Pancreas (tissue), 10 donors: ENCODE measurements around the gene FADS1. TPM values are rescaled to one million over a fixed set of nuclear protein-coding genes. Genes with fewer than 3 reads are reported as not detected.

Experiments used
- ATAC-seq, 4 donors: fragments of 200-7000 bp; cut with Tn5 transposase; one replicate each; pipeline versions ENCODE4 v1.8.0 to v1.9.1; 2020; ENCODE audit warnings: mild to moderate bottlenecking in 4 of 4, moderate library complexity in 4 of 4
- DNase-seq, 6 donors: peaks; one replicate each; pipeline ENCODE4 v3.0.0-alpha.2; 2020
- FAIRE-seq: peaks from 2 replicates; lab custom pipeline; 2012; peaks lifted over from hg19 to GRCh38; lab: Jason Lieb, UNC
- H3K27ac ChIP-seq, 4 donors: fragments of 200-600 bp; sonication (generic); 1 replicate in 3 of 4; 2 replicates in 1 of 4; pipeline versions ENCODE4 v1.5.0 to v1.8.0; 2020
- H3K27me3 ChIP-seq, 4 donors: fragments of 200-600 bp; one replicate each; pipeline ENCODE4 v1.8.0; 2021
- H3K36me3 ChIP-seq, 3 donors: fragments of 200-600 bp; sonication (generic) in 1 of 3; one replicate each; pipeline versions ENCODE4 v1.5.0 to v1.8.0; 2020 to 2021
- H3K4me1 ChIP-seq, 3 donors: fragments of 200-600 bp; one replicate each; pipeline ENCODE4 v1.8.0; 2021
- H3K4me3 ChIP-seq, 4 donors: fragments of 200-600 bp; sonication (generic) in 2 of 4; one replicate each; pipeline versions ENCODE4 v1.5.0 to v1.8.0; 2020 to 2021
- H3K9me3 ChIP-seq, 4 donors: fragments of 200-600 bp; one replicate each; pipeline ENCODE4 v1.8.0; 2021
- WGBS, 2 donors: extraction: QIAGEN DNeasy Blood & Tissue Kit; methylation state at CpG; one replicate each; pipeline ENCODE4 v1.1.7; 2013; 5-methylcytosine and 5-hydroxymethylcytosine counted together
- intact Hi-C, 3 donors: fragments of 100-400 bp; cut with DNase I; formaldehyde crosslinking; loops; one replicate each; pipeline versions ENCODE4 v1.11.1 to v1.14.2; 2022
- polyA plus RNA-seq, 2 donors: library from polyadenylated mRNA; stranded (reverse); fragments of 200-250 nt; gene quantifications; one replicate each; pipeline ENCODE4 v1.2.3, GENCODE V29; 2013
- total RNA-seq, 6 donors: library from RNA; stranded (reverse); fragmentation: NEBNext Ultra II Directional in 4 of 6; extraction: Animal tissue kit (Norgen Biotek cat#: 25700) in 4 of 6; gene quantifications; one replicate each; pipeline versions ENCODE4 v1.2.1 to v1.2.4, GENCODE V29; 2021 to 2023
- TF ChIP-seq, protein P1 (sequence below), 4 donors: fragments of 200-600 bp; sonication (generic) in 3 of 4; IDR thresholded peaks; one replicate each; pipeline versions ENCODE4 v1.5.0 to v1.8.0; 2021; ENCODE audit warnings: antibody characterized with exemption in 4 of 4
- donor health status: healthy with polysubstance abuse.
- donor health status: DM: no; HTN: no; CAD: no; lungs with moderate emphysema.
- donor health status: DM: no; HTN: no; CAD: no.
- donor health status: control.
- donor health status: control.
- donor health status: Bipolar disorder and iron deficiency.
- donor health status: DM: yes; HTN: yes; CAD: no.
- donor health status: DM: no; HTN: no; CAD: no.
- donor health status: DM: no; HTN: no; CAD: no.
- donor health status: DM: yes; HTN: yes; CAD: no.

The FADS1 gene
- total and polyA plus RNA-seq, 8 donors = 2.3 to 15.1 (median 5.4) TPM

DNA sequence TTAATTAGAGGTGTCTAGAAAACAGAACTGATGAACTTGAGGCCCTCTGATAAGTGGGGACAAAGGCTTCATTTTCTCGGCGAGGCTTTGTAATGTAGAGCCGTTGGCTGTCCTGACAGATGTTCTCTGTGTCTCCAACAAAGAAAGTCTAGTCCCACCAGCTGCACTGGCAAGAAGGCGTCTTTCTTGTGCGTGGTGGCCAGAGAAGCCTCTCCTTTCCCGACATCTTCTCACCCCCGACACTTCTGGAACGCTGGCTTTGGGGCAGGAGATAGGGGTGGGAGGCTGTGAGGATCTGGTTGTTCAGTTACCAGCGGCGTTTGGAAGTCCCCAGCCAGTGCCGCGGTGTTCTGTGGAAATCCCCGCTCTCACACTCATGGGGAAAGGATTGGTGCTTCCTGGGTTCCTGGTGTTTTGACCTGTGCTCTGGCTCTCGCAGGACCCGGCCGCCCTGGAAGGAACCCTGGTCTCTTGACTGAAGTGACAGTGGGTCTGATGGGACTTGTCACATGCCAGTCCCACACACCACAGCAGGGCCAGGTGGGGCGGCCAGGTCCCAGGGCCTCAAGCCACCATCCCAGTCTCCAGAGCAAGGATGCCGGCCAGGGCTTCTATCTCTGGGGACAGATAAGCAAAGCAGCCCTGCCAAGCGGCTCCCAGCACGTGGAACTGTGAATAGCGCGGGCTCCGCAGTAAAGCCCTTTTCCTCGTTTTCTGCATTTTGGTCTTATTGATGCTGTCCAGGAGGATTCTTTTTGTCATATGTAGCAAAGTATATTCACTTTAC is 34.5 kb upstream of the FADS1 start:
- intact Hi-C loops = no loop called here
- H3K27me3 ChIP-seq = no peaks in the 10 kb centered on the region
- H3K4me1 ChIP-seq = no peaks in the 10 kb centered on the region
- no peak overlapping the region for H3K4me3 ChIP-seq
- H3K27ac ChIP-seq = no peak overlapping the region
- no peaks in the 10 kb centered on the region for H3K36me3 ChIP-seq
- DNase-seq (peak in 1 of 6 donors; percentile 53), FAIRE-seq (no peak), ATAC-seq (peak in 2 of 4 donors; percentile 25 to 29)
- H3K9me3 ChIP-seq = no peaks in the 10 kb centered on the region
- TF ChIP-seq, protein P1, sequence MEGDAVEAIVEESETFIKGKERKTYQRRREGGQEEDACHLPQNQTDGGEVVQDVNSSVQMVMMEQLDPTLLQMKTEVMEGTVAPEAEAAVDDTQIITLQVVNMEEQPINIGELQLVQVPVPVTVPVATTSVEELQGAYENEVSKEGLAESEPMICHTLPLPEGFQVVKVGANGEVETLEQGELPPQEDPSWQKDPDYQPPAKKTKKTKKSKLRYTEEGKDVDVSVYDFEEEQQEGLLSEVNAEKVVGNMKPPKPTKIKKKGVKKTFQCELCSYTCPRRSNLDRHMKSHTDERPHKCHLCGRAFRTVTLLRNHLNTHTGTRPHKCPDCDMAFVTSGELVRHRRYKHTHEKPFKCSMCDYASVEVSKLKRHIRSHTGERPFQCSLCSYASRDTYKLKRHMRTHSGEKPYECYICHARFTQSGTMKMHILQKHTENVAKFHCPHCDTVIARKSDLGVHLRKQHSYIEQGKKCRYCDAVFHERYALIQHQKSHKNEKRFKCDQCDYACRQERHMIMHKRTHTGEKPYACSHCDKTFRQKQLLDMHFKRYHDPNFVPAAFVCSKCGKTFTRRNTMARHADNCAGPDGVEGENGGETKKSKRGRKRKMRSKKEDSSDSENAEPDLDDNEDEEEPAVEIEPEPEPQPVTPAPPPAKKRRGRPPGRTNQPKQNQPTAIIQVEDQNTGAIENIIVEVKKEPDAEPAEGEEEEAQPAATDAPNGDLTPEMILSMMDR (IDR thresholded peaks at IDR 0.05) = no peak
- WGBS, 2 donors = 87% methylated on average over 24 of the region's 24 CpGs

DNA sequence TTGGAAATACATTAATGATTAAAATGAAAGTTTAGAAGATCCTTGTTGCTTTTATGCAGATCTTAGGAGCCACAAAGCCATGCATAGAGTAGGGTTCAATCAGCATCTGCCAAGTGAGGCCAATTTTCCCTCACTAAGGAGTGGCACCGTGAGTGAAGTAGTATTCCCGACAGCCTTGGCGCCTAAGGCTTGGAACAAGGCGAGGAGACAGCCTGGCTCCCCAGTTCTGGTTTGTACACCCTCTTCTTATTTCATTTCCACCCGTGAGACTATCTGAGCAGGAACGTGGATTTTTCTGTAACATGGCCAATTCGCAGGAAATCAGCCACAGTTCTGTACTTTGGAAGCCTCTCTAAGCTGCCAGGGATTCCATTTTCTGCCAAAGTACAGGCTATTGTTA is 33.9 kb upstream of the FADS1 start:
- Histone ChIP-seq H3K27me3 (no peaks in the 10 kb centered on the region), H3K27ac (no peak overlapping the region), H3K4me1 (no peaks in the 10 kb centered on the region), H3K4me3 (no peak overlapping the region), H3K36me3 (no peaks in the 10 kb centered on the region), H3K9me3 (no peaks in the 10 kb centered on the region)
- no peak for ATAC-seq
- FAIRE-seq = no peak
- intact Hi-C loops = no loop called here
- WGBS, 2 donors = 86% methylated on average over 7 of the region's 7 CpGs
- TF ChIP-seq, protein P1 (IDR thresholded peaks at IDR 0.05) = no peak
- DNase-seq = no peak

- H3K36me3 ChIP-seq = no peaks in the 10 kb centered on the region
Observed at GRCh38 chr11:61848631-61849030, 31.8 kb upstream of the FADS1 start.

DNA sequence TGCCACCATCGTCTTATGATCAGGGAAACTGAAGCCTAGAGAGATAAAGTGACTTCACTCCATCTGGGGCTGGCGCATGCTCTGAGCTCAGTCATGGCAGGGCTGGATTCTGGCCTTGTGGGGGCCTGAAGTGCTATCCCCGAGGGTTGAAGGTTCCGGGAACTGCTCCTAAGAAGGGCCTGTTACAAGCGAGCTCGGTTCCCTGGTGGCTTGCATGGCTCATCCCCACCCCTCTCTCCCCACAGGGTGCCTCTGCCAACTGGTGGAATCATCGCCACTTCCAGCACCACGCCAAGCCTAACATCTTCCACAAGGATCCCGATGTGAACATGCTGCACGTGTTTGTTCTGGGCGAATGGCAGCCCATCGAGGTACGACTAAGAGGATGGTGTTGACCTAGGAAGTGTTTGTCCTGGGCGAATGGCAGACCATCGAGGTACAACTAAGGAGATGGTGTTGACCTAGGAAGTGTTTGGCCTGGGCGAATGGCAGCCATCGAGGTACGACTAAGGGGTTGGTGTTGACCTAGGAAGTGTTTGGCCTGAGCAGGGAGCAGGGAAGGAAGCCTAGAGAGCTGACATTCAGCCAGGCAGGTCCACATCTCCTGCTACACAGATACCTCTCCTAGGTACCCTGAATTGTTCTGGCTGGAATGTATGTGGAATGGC is 31.2 kb upstream of the FADS1 start:
- DNase-seq (peak in 1 of 6 donors; percentile 29), ATAC-seq (no peak), FAIRE-seq (no peak)
- TF ChIP-seq, protein P1 (IDR thresholded peaks at IDR 0.05) = no peak
- Histone ChIP-seq H3K4me1 (no peaks in the 10 kb centered on the region), H3K36me3 (no peaks in the 10 kb centered on the region), H3K27me3 (no peaks in the 10 kb centered on the region), H3K9me3 (no peaks in the 10 kb centered on the region), H3K4me3 (no peak overlapping the region), H3K27ac (no peak overlapping the region)
- WGBS, 2 donors = 90 to 94% methylated on average over 18 of the region's 18 CpGs
- intact Hi-C loops = no loop called here

More at GRCh38 chr11:61848631-61849030, 31.8 kb upstream of the FADS1 start:
- Histone ChIP-seq H3K4me1 (no peaks in the 10 kb centered on the region), H3K4me3 (no peak overlapping the region), H3K27ac (no peak overlapping the region), H3K27me3 (no peaks in the 10 kb centered on the region), H3K9me3 (no peaks in the 10 kb centered on the region)
- DNase-seq = no peak
- intact Hi-C loops = no loop called here
- FAIRE-seq = no peak
- WGBS, 2 donors = 85 to 89% methylated on average over 9 of the region's 9 CpGs
- no peak for ATAC-seq
- TF ChIP-seq, protein P1 (IDR thresholded peaks at IDR 0.05) = no peak
